Heart left ventricle (tissue), 16 donors: ENCODE data around the gene NCOA1. TPM values are rescaled to one million over a fixed set of nuclear protein-coding genes. Genes with fewer than 3 reads are reported as not detected.
"Not testable (repeated sequence)": the region's sequence is repeated elsewhere in the genome, so short reads cannot be mapped to it uniquely, and the experiment has no call there.

ENCODE experiments used
- ATAC-seq, 4 donors: fragments of 200-7000 bp; cut with Tn5 transposase; one replicate each; pipeline ENCODE4 v1.9.1; 2020 to 2022; ENCODE audit warnings: moderate library complexity in 4 of 4, mild to moderate bottlenecking in 3 of 4, moderate number of reproducible peaks in 1 of 4
- DNase-seq, 5 donors: peaks; one replicate each; pipeline ENCODE4 v3.0.0-alpha.2; 2020
- H3K27ac ChIP-seq, 12 donors: fragments of 200-600 bp; sonication (generic) in 4 of 12; one replicate each; pipeline versions ENCODE4 v1.5.0 to v1.8.0; 2016 to 2022; ENCODE audit warnings: mild to moderate bottlenecking in 2 of 12
- H3K27me3 ChIP-seq, 9 donors: fragments of 200-600 bp; sonication (generic) in 2 of 9; one replicate each; pipeline versions ENCODE4 v1.5.1 to v1.8.0; 2016 to 2022; ENCODE audit warnings: mild to moderate bottlenecking in 3 of 9
- H3K36me3 ChIP-seq, 9 donors: fragments of 200-600 bp; sonication (generic) in 2 of 9; one replicate each; pipeline versions ENCODE4 v1.5.0 to v1.8.0; 2018 to 2022; ENCODE audit warnings: mild to moderate bottlenecking in 2 of 9
- H3K4me1 ChIP-seq, 12 donors: fragments of 200-600 bp; sonication (generic) in 4 of 12; one replicate each; pipeline versions ENCODE4 v1.5.0 to v1.8.0; 2016 to 2022; ENCODE audit warnings: mild to moderate bottlenecking in 3 of 12
- H3K4me3 ChIP-seq, 12 donors: fragments of 200-600 bp; sonication (generic) in 4 of 12; one replicate each; pipeline versions ENCODE4 v1.5.0 to v1.8.0; 2017 to 2022; ENCODE audit warnings: mild to moderate bottlenecking in 9 of 12, moderate library complexity in 4 of 12
- H3K9me3 ChIP-seq, 12 donors: fragments of 200-600 bp; sonication (generic) in 4 of 12; one replicate each; pipeline versions ENCODE4 v1.5.0 to v1.8.0; 2016 to 2022; ENCODE audit warnings: mild to moderate bottlenecking in 1 of 12
- CTCF ChIP-seq, 12 donors: fragments of 200-600 bp; sonication (generic) in 4 of 12; IDR thresholded peaks; one replicate each; pipeline versions ENCODE4 v1.5.0 to v1.8.0; 2018 to 2022; ENCODE audit warnings: antibody characterized with exemption in 12 of 12, mild to moderate bottlenecking in 5 of 12
- POLR2A ChIP-seq, 2 donors: fragments of 450-650 bp; IDR thresholded peaks; one replicate each; pipeline ENCODE4 v1.6.1; 2017; ENCODE audit warnings: antibody characterized with exemption in 2 of 2, mild to moderate bottlenecking in 2 of 2, moderate library complexity in 2 of 2
- WGBS, 4 donors: extraction: QIAGEN DNeasy Blood & Tissue Kit in 2 of 4; methylation state at CpG; one replicate each; pipeline versions ENCODE4 v1.1.5 to v1.1.7; 2013 to 2018; 5-methylcytosine and 5-hydroxymethylcytosine counted together
- intact Hi-C, 10 donors: fragments of 100-400 bp; cut with DNase I; formaldehyde crosslinking; loops; one replicate each; pipeline versions ENCODE4 v1.11.1 to v1.14.2; 2022
- polyA plus RNA-seq, 2 donors: library from polyadenylated mRNA; stranded (reverse); fragments of 200-250 nt; gene quantifications; one replicate each; pipeline ENCODE4 v1.2.3, GENCODE V29; 2013
- total RNA-seq, 9 donors: library from RNA; depleted of rRNA in 2 of 9; stranded (reverse); fragments of >200 nt in 2 of 9; fragmentation: NEBNext Ultra II Directional in 3 of 9; extraction: Animal tissue kit (Norgen Biotek cat#: 25700) in 3 of 9; gene quantifications; one replicate each; pipeline versions ENCODE4 v1.1.0 to v1.2.4, GENCODE V29; 2016 to 2023
- donor health status: ischemic (EF 13 %, LVEDD 7.1; RV severe dilation, severe dysfunction).
- donor health status: healthy with polysubstance abuse.
- donor health status: DM: no; HTN: yes; CAD: no.
- donor health status: DM: no; HTN: no; CAD: no.
- donor health status: ischemic (EF 25% LVEDD 6.9; RV normal size, moderate dysfunction).
- donor health status: ischemic (EF 25% LVEDD 5.7; RV mildly dilated, moderate dysfunction).
- donor health status: healthy.
- donor health status: DM: yes; HTN: yes; CAD: no.
- donor health status: ischemic (EF 35%, LVEDD 5.7; RV mildly dilated, moderate dysfunction).
- donor health status: nonischemic (EF 11% LVEDD 7.7; RV severe dilation, severe dysfunction).
- donor health status: DM: yes; HTN: yes; CAD: no.
- donor health status: PGD.
- donor health status: ischemic (EF 29% LVEDD 5.4; RV normal size, mild dysfunction).
- donor health status: nonischemic (EF 23%, LVEDD 6.1; RV moderate dilation, normal function).

Gene NCOA1
- total and polyA plus RNA-seq, 11 donors: 8.5 to 42.3 (median 32.4) TPM

GRCh38 chr2:24482251-24482971 lies 8.6 kb upstream of the NCOA1 start:
- DNase-seq (no peak), ATAC-seq (peak in 1 of 4 donors; percentile 66)
- H3K9me3 ChIP-seq: peaks cover 0 to 3% (median 0%) of the 10 kb centered on the region in 12 donors
- intact Hi-C loops: no loop called here
- WGBS, 4 donors: 81 to 84% (median 82%) methylated on average over 5 of the region's 5 CpGs
- no peaks in the 10 kb centered on the region for H3K27me3 ChIP-seq
- no peaks in the 10 kb centered on the region for H3K36me3 ChIP-seq
- no peak overlapping the region for H3K4me3 ChIP-seq
- peaks cover 0 to 19% (median 0%) of the 10 kb centered on the region in 12 donors for H3K4me1 ChIP-seq
- TF ChIP-seq POLR2A (IDR thresholded peaks at IDR 0.05) (no peak), CTCF (IDR thresholded peaks at IDR 0.05) (no peak)
- H3K27ac ChIP-seq: no peak overlapping the region

- intact Hi-C loops: no loop called here
- 51 to 67% (median 59%) methylated on average over 3 of the region's 3 CpGs for WGBS, 4 donors
- ATAC-seq (no peak), DNase-seq (no peak)
- H3K4me3 ChIP-seq: no peak overlapping the region
- H3K9me3 ChIP-seq: peaks cover 0 to 3% (median 0%) of the 10 kb centered on the region in 12 donors
- H3K27me3 ChIP-seq: no peaks in the 10 kb centered on the region
- H3K4me1 ChIP-seq: peaks cover 0 to 19% (median 0%) of the 10 kb centered on the region in 12 donors
- no peak overlapping the region for H3K27ac ChIP-seq
- no peak for TF ChIP-seq CTCF (IDR thresholded peaks at IDR 0.05)
- TF ChIP-seq POLR2A (IDR thresholded peaks at IDR 0.05): no peak
- H3K36me3 ChIP-seq: no peaks in the 10 kb centered on the region
Measured at GRCh38 chr2:24482972-24483300, 8.1 kb upstream of the NCOA1 start.

- intact Hi-C loops: not testable (repeated sequence)
Measured at GRCh38 chr2:24484677-24485076, 6.4 kb upstream of the NCOA1 start.

GRCh38 chr2:24485197-24485596 lies 5.9 kb upstream of the NCOA1 start:
- H3K9me3 ChIP-seq: peaks cover 0 to 2% (median 0%) of the 10 kb centered on the region in 12 donors
- TF ChIP-seq POLR2A (IDR thresholded peaks at IDR 0.05) (no peak), CTCF (IDR thresholded peaks at IDR 0.05) (no peak)
- DNase-seq: no peak
- WGBS, 4 donors: 68 to 89% (median 86%) methylated on average over 3 of the region's 3 CpGs
- no peak for ATAC-seq
- no peak overlapping the region for H3K27ac ChIP-seq
- intact Hi-C loops: no loop called here
- no peak overlapping the region for H3K4me3 ChIP-seq
- H3K4me1 ChIP-seq: peaks cover 0 to 27% (median 5%) of the 10 kb centered on the region in 12 donors
- H3K27me3 ChIP-seq: no peaks in the 10 kb centered on the region
- no peaks in the 10 kb centered on the region for H3K36me3 ChIP-seq

More at GRCh38 chr2:24484677-24485076, 6.4 kb upstream of the NCOA1 start:
- not testable (repeated sequence) for H3K36me3 ChIP-seq, H3K27ac ChIP-seq, H3K27me3 ChIP-seq, H3K4me3 ChIP-seq, ATAC-seq, DNase-seq, H3K9me3 ChIP-seq
- peaks cover 0 to 22% (median under 1%) of the 10 kb centered on the region in 12 donors for H3K4me1 ChIP-seq
- 84 to 93% (median 89%) methylated on average over 6 of the region's 6 CpGs for WGBS, 4 donors
